Measurements from ENCODE around the gene TRNAU1AP. TPM values are rescaled to one million over a fixed set of nuclear protein-coding genes. Genes with fewer than 3 reads are reported as not detected.
A peak's percentile ranks its signal among the peaks of the same experiment; 100 is the strongest.
"Not testable (repeated sequence)": the region's sequence is repeated elsewhere in the genome, so short reads cannot be mapped to it uniquely, and the experiment has no call there.

Gene TRNAU1AP
- total RNA-seq, 1 donor from 2014 or later, result 24.5 TPM

DNA sequence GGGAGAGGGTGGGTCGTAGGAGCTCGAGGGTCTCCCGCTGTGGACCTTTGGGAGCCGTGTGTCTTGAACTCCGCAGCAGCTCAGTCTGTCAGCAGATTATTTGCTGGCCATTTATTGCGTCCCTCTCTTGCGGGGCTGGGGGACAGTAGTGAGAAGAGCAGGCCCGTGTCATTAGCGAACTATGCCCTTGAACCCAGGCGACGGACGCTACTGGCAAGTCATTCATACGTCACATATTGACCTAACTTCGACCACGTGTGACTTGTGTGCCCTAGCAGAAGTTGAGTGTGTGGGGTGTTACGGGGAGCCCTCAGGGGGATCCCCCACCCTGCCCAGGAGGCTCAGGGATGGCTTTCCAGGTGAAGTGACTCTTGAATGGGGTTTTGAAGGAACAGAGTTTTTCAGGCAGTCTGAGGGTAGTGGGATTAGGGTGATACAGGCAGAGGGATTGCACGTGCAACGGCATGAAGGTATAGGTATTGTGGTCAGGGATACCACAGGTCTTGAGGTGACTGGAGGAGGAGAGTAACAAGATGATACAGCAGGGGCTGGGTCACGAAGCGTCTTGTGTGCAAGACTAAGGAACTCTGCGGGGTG, 34.0 kb upstream of the TRNAU1AP start:
- Histone ChIP-seq H3K9me3 (no peaks in the 10 kb centered on the region), H3K36me3 (peaks cover 18% of the 10 kb centered on the region), H3K4me1 (peaks cover 14% of the 10 kb centered on the region), H3K27ac (no peak overlapping the region), H3K27me3 (no peaks in the 10 kb centered on the region), H3K4me3 (peak overlapping the region; percentile 72)
- ATAC-seq, result peak; percentile 5
- intact Hi-C loops (cut with DNase I), result loop anchor here (10.0 kb wide), 1 partner anchor 76 kb away; the partner anchor contains the start of gene RAB42
- no peak for TF ChIP-seq CTCF (IDR thresholded peaks at IDR 0.05)
- DNase-seq, result no peak

DNA sequence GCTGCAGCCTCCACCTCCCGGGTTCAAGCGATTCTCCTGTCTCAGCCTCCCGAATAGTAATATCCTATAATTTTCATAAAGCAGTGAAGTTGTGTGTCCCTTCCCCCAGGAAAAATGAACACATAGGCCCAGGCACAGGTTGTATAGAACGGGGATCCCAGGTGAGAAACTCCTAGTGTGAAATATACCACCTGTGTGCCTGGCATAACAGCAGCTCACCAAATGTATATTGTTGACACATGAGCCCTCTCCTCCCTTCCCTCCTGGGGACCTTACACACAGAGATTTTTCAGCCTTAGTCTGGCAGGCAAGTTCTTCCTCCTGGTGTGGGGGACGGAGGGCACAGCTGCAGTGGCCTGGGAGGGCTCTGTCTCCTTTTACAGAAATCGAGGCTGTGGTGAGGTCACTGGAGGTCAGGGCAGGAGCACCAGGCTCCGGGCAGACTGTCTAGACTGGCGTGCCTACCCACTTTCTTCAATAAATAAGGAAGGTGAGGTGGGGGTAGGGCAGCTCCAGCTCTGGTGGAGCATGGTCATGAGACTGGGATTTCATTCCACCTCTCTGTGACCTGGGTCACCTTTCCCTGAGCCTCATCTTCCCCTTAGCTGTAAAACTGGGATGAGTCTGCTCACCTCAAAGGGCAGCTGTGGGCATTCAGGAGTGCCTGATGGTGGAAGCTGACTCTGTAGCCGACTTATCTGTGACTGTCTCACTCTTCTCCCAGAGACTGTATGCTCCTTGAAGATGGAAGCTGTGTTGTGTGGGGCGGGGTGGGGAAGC, 32.7 kb upstream of the TRNAU1AP start:
- ATAC-seq (no peak), DNase-seq (no peak)
- no peak overlapping the region for H3K4me3 ChIP-seq
- intact Hi-C loops (cut with DNase I), result loop anchor here (10.0 kb wide), 1 partner anchor 75 kb away; the partner anchor contains the start of gene RAB42
- H3K27ac ChIP-seq, result no peak overlapping the region
- H3K4me1 ChIP-seq, result peaks cover 14% of the 10 kb centered on the region
- H3K9me3 ChIP-seq, result no peaks in the 10 kb centered on the region
- no peaks in the 10 kb centered on the region for H3K27me3 ChIP-seq
- TF ChIP-seq CTCF (IDR thresholded peaks at IDR 0.05), result no peak
- H3K36me3 ChIP-seq, result peaks cover 5% of the 10 kb centered on the region

DNA sequence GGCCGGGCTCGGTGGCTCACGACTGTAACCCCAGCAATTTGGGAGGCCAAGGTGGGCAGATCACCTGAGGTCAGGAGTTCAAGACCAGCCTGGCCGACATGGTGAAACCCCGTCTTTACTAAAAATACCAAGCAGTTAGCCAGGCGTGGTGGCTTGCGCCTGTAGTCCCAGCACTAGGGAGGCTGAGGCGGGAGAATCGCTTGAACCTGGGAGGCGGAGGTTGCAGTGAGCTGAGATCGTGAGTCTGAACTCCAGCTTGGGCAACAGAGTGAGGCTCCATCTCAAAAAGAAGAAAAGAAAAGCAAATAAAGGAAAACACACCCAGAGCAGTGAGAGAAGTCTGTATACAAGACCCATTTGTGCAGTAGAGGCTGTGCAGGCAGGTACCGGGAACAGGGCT, 32.1 kb upstream of the TRNAU1AP start:
- intact Hi-C loops (cut with DNase I); H3K9me3 ChIP-seq; DNase-seq; H3K36me3 ChIP-seq; H3K27ac ChIP-seq; ATAC-seq; H3K4me3 ChIP-seq; H3K27me3 ChIP-seq: not testable (repeated sequence)
- peaks cover 14% of the 10 kb centered on the region for H3K4me1 ChIP-seq

DNA sequence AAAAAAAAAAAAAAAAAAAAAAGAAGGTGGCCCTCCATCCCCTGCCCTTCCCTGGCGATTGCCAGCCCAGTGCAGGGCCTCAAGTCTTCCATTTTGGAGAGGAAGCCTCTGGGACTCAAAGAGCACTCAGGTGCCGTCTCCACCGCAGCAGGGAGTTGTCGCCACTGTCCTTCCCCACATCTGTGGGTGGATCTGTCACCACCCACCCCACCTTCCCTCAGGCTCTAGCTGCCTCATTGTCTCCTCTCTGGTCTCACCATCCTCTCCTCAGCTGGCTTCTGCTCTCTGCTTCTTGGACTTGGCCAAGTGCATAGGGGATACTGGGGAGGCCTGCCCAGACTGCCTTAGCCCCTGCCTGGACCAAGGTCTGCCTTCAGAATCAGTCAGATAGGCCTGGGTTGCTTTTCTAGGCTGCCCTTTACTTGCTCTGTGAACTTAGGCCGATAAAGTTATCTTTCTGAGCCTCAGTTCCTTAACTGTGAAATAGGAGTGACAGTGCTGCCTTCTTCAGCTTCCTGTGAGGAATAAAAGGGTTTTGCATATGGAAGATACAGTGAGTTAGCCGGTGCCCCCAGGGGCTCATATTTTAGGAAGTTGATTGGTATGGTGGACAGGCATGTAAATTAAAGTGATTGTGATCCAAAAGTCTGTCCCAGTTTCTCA, 31.3 kb upstream of the TRNAU1AP start:
- no peaks in the 10 kb centered on the region for H3K9me3 ChIP-seq
- TF ChIP-seq CTCF (IDR thresholded peaks at IDR 0.05), result no peak
- ATAC-seq (no peak), DNase-seq (no peak)
- no peak overlapping the region for H3K27ac ChIP-seq
- H3K4me3 ChIP-seq, result no peak overlapping the region
- intact Hi-C loops (cut with DNase I), result no loop called here
- H3K4me1 ChIP-seq, result peaks cover 14% of the 10 kb centered on the region
- H3K36me3 ChIP-seq, result no peaks in the 10 kb centered on the region
- H3K27me3 ChIP-seq, result no peaks in the 10 kb centered on the region

DNA sequence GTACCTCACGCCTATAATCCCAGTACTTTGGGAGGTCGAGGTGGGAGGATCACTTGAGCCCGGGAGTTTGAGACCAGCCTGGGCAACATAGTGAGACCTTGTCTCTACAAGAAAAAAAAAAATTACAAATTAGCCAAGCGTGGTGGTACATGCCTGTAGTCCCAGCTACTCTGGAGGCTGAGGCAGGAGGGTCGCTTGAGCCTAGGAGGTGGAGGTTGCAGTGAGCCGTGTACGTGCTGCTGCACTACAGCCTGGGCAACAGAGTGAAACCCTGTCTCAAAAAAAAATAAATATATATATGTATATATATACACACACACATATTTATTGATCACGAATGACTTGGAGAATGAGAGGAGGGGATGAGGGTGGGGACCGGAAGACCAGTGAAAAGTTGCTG, 30.3 kb upstream of the TRNAU1AP start:
- intact Hi-C loops (cut with DNase I); ATAC-seq: not testable (repeated sequence)

GRCh38 chr1:28525002-28525642, 27.8 kb upstream of the TRNAU1AP start:
- H3K27ac ChIP-seq; H3K4me3 ChIP-seq; DNase-seq; ATAC-seq; H3K36me3 ChIP-seq; intact Hi-C loops (cut with DNase I); H3K4me1 ChIP-seq; H3K9me3 ChIP-seq; H3K27me3 ChIP-seq: not testable (repeated sequence)

More for the DNA sequence above, 30.3 kb upstream of the TRNAU1AP start:
- H3K4me1 ChIP-seq, result peaks cover 10% of the 10 kb centered on the region
- not testable (repeated sequence) for H3K27ac ChIP-seq, H3K36me3 ChIP-seq, DNase-seq, H3K27me3 ChIP-seq, H3K4me3 ChIP-seq, H3K9me3 ChIP-seq
